GM12873 (cell line): ENCODE measurements around the gene ADGRA1.

Source experiments
- CTCF ChIP-seq: IDR thresholded peaks from 2 replicates; pipeline ENCODE4 v1.5.1; 2012; ENCODE audit warnings: low read depth, mild to moderate bottlenecking, moderate library complexity, low read length, control low read depth; ENCODE audit not compliant: insufficient read depth; ENCODE audit errors: missing control alignments

Gene ADGRA1

GRCh38 chr10:133087679-133088178, at the start of gene ADGRA1:
ADGRA1 (plus strand) TSS chr10:133087924; CDS start chr10:133088910, 986 bp downstream.
- no peak for TF ChIP-seq CTCF

- TF ChIP-seq CTCF: no peak
Observed at GRCh38 chr10:133038036-133038823, 49.5 kb upstream of the ADGRA1 start.

- TF ChIP-seq CTCF: no peak
Observed at GRCh38 chr10:133039107-133039802, 48.5 kb upstream of the ADGRA1 start.

- no peak for TF ChIP-seq CTCF
Observed at GRCh38 chr10:133039803-133040165, 47.9 kb upstream of the ADGRA1 start.

- no peak for TF ChIP-seq CTCF
Observed at GRCh38 chr10:133040198-133040597, 47.5 kb upstream of the ADGRA1 start.

- no peak for TF ChIP-seq CTCF
Observed at GRCh38 chr10:133041101-133041500, 46.6 kb upstream of the ADGRA1 start.

- TF ChIP-seq CTCF: no peak
Observed at GRCh38 chr10:133042061-133042460, 45.7 kb upstream of the ADGRA1 start.
